GM21526 (cell line): ENCODE measurements around the gene MACROD2.
"Not testable (repeated sequence)": the region's sequence is repeated elsewhere in the genome, so short reads cannot be mapped to it uniquely, and the experiment has no call there.

Experiments used
- ATAC-seq: cut with Tn5 transposase; IDR thresholded peaks from one replicate; pipeline ENCODE4 v1.9.1; 2021; ENCODE audit warnings: moderate library complexity; ENCODE audit not compliant: unreplicated experiment, low FRiP score

The MACROD2 gene

DNA sequence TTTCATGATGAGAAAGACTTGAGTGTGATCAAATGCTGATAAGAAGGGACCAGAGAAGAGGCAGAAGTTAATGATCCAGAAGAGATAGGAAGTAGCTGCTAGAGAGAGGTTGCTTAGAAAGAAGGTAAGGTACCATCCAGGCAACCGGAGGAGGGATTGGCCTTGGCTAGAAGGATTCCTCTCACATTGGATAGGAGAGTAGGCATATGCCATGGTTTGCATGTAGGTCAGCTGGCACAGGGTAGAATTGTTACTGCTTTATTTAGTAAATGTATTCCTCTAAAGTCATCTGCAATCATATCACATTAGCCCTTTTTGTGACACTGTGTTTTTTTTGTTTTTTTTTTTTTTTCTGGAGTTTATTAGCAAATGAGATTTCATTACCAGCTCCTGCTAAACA is 923.0 kb downstream of the MACROD2 start:
- ATAC-seq, result no peak

DNA sequence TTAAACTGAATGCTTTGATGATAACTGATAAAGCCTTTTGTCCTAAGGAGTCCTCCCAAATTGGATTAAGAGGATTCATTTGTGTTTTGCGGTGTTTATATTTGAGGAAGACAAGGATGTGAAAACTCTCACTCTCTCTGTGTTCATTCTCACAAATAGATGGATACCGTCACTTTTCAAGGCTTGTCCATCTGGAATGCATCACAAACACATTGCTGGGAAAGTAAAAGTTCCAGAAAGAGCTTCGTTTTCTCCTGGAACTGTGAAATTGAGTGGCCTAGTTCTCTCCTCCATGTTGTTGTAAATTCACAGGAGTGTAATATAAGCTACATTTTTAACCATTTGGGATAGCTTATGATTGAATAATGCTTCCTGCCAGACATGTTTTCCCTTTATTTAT is 923.7 kb downstream of the MACROD2 start:
- ATAC-seq, result no peak

DNA sequence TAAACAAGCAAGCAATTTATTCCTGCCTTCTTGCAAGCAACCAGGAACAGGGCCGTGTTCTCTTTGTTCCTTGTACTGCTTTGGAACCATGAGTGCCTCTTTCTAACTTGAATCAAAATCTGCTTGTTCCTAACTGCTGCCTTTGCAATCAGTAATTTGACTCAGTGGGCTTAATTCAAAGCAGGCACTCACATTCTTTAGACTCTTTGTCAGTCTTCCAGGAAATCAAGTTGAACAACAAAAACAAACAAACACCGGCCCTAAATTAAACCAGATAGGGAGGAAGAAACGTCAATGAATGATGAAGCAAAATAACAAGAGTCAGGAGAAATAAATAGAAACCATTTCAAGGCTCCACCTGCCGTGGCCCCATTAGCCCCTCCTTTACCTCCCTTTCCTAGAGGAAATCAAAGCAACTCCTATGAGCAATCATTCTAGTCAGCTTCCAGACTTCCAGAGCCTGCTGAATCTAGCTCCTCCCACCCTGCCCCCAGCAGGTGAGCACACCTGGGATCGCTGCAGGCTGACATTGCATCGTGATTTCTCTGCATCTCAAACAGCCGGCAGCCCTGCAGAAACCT is 924.3 kb downstream of the MACROD2 start:
- ATAC-seq, result no peak

DNA sequence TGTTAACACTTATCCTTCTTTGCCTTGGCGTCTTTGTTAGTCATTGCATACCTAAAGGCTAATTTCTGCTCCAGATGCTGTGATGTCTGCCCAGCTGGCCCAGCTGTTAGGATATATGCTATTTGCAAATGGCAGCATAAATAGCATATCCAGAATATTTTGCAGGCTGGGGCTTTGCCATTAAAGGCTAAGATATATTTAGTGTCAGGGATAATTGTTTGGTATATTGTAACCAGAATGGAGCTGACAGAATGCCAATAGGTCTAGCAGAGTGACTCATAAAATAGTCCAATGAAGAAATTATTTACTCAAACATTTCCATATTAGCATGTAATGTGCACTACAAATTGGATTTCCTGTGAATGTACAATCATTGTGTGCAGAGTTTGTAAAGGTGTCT is 926.2 kb downstream of the MACROD2 start:
- no peak for ATAC-seq

DNA sequence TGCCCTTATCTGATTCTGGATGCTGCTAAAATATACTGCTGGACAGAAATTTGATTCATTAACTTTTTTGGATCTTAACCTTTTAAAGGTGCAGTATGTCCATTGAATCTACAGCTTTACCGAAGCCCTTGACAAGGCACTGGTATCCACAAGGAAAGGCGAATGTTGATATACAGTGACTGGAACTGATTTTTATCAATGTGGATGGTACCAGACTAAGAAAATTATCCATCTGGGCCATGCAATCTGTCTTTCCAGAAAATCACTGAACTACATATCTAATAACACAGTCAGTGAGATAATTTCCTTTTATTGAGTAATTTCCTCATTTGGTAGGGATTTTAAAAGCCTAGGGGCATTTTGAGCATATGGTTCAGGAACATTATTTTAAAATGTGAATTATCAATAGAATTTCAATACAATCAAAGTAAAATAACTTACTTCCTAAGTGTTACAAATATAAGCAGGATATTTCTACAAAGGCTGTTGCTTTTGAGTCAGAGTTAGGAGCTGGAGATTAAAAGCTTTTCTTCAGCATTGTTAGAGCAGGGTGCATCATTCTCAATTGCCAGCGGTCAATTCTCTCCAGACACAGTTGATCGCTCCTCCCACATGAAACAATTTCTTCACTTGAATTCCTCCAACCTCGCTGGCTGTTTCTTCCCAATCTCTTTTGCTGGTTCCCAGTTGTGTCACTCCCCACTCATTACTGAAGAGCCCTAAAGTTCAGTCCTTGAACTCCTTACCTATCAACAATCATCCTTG is 927.4 kb downstream of the MACROD2 start:
- no peak for ATAC-seq

DNA sequence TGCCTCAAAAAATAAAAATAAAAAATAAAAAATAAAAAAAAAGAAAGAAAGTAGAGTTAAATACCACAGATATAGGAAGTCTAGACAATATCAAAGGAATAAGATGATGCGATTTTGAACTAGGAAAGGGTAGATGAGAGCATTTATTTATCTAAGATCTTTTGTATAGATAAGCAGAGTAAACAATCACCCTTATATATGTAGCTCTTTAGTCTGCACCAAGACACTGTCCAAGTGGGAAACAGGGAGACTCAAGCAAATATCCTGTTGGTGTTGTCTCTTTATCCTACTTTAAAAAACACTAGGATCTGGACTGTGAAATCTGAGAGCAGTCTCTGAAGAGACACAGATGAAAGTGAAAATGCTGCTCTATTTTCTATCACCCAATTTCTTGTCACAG is 929.1 kb downstream of the MACROD2 start:
- ATAC-seq, result no peak

DNA sequence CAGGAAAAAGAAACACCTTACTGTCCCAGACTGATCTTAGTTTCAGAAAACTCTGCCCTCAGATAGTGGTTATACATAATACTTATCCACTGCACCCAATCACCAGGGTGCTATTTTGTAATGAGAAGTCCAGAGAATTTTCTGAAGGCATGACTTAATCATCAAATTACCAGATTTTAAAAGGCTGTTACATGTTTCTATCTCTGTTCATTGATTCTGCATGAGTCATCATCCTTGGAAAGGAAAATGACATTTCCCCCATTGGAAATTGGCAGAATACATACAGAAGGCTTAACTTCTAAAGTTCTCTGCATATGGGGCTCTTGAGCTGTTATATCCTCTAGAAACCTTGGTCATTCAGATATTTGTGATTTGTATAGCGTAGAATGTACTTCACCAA is 930.0 kb downstream of the MACROD2 start:
- no peak for ATAC-seq

DNA sequence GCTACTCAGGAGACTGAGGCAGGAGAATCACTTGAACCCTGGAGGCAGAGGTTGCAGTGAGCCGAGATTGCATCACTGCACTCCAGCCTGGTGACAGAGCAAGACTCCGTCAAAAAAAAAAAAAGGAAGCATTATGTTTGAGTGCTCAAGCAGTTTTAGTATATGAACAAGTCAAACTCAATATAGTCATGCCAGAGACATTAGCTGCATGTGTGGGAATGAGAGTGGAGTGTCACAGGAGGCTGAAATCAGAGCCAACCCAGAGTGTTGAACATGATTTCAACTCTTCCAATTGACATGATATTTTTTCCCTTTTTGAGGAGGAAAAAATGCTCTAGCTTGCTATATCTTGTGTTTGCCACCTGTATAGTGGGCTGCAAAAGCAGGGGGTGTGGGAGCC is 931.1 kb downstream of the MACROD2 start:
- not testable (repeated sequence) for ATAC-seq

DNA sequence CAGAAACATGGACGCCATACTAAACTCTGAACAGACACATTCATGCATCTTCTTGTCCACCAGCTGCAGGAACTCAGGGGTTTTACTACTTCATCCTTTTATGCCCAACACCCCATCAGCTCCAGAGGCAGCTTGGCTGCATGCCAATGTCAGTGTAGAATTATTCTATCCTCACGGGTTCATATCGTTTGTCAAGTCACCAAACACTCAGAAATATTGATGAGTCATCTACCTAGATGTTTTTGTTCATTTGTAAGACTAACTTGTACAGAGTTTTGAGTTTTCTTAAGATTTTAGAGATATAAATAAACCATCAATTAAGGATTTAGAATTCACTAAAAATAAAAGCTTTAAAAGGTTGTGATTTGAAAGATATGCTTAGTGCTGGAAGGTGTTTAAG is 932.8 kb downstream of the MACROD2 start:
- ATAC-seq, result no peak

DNA sequence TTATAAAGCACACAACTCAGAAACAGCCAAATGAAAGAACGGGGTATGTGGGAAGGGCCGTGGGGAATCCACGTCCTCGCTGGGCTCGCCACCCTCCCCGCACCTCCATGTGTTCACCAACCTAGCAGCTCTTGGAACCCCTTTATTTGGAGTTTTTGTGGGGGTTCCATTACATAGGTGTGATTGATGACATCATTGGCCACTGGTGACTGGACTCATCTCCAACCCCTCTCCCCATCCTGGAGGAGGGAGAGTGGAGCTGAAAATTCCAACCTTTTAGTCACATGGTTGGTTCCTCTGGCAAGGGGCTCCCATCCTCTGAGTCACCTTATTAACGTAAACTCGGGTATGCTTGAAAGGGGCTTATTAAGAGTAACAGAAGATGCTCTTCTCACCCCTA is 934.1 kb downstream of the MACROD2 start:
- ATAC-seq, result no peak

DNA sequence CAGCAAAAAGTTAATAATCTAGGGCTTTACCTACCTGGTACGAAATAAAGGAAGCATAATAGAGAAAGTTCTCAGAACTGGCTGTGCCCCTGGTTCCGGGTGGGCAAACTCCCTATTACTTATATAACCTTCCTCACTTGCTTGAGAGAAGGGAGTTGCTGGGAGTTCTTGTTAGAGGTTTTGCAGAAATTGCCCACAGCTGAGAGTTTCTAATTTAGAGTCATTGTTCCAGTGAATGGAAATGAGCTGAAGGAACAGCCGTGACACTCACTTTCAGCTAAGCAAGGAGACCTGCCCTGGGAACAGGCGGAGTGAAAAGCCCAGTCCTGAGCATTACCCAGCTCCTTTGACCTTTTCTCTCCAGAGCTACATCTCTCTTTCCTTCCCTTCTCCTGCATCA is 936.7 kb downstream of the MACROD2 start:
- ATAC-seq, result no peak

DNA sequence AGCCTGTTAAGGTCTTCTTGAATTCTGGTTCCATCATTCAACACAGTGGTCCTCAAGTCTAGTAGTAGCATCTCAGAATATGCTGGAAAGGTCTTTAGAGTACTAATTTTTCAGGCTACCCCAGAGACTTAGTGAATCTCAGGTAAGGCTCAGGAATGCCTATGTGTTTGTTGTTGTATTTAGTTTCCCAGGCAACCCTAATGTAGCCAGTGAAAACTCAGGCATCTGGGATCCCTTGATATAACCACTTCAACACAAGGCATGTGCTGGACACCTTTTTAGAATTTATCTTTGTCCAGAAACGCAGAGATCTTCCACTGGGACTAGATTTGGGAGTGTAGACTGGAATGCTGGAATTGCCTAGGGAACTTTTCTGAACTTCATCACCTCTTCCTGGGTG is 940.0 kb downstream of the MACROD2 start:
- ATAC-seq, result no peak

DNA sequence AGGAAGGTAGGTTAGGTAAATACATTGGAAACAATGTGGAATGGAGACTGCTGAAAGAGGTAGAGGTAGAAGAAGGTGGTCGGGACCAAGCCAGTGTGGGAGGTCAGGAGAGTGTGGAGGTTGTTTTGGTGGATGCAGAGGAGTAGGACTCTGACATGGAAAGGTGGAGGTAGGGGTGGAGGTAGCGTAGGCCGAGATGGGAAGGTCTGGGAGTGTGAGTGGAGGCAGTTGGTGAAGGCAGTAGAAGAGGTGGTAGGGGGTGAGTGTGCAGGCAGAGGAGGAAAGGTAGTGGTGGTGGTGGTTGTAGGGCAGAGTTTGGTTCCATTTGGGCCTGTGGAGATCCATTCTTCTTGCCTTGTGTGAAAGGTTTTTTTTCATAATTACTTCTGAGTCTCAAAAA is 941.7 kb downstream of the MACROD2 start:
- no peak for ATAC-seq

DNA sequence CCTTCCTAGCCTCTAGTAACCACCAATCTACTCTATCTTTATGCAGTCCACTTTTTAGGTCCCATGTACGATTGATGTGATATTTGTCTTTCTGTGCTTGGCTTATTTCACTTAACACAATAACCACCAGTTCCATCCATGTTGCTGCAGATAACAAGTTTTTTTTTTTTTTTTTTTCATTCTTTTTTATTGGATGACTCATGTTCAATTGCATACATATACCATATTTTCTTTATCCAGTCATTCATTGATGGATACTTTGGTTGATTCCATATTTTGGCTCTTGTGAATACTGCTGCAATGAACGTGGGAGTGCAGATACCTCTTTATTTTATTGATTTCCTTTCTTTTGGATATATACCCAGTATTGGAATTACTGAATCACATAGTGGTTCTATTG is 942.5 kb downstream of the MACROD2 start:
- ATAC-seq, result no peak

DNA sequence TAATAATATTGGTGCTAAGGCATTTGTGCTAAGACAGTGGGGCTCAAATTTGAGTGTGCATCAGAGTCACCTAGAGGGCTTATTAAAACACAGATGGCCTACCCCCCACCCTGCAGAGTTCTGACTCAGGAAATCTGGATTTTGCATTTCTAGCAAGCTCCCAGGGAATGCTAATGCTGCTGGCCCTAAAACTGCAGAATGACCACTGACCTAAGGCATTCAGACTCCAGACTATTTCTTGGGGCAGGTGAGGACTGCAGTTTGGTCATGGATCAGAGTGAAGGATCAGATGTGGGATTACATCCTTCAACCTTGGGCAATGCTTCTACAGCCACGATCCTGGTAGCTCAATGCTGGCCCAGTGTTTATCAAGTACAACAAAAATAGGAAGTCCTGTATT is 952.2 kb downstream of the MACROD2 start:
- ATAC-seq, result no peak

DNA sequence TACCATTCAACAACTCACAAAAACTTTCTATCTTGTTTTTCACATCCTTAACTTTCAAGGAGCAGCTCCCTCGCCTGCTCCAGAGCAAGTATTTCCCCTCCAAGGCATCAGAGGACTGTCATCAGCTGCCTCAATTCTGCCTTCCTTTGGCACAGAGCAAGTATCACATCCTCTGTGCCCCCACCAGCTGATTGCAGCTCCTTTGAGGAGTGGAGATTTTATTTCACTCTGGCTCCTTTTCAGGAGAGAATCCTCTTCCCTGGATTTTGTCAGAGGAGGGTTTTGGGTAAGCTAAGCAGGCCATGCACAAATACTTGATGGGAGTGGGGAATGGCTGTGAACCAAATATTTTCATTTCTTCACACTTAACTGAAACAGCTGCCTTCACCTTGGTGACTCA is 952.6 kb downstream of the MACROD2 start:
- ATAC-seq, result no peak

DNA sequence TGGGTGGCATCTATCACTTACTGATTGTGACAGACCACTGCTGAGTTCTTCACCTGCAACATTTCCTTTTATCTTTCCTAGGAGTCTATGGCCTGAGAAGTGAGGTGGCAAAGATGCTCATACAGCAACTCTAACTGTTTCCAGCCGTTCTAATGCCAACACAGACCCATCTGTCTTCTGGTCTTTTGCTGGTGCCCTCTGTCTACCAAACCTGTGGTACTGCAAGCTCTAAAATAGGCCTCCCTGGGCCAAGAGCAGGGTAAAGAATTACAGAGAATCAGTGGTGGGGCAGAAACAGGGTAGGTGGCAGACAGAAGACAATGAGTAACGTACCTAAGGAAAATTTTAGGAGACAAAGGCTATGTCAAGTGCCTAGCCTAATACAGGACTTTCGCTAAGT is 953.1 kb downstream of the MACROD2 start:
- no peak for ATAC-seq

DNA sequence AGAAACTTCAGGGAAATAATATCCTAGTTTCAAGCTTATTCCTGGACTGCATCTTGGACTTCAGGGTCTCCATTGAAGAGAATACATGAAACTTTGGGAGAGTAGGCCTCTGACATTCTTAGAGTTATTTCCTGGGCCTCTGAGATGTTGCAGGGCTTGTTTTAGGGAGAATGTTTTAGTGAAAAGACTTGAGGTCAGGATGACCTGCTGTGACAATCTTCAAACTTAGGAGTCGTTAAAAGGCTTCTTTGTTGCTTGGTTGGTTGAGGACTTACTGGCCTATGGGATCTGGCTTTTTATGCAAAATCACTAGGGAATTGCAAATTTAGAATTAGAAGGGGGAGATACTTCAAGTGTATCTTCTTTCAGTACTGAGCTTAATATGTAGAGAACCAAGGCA is 955.3 kb downstream of the MACROD2 start:
- peak; percentile 6 for ATAC-seq

DNA sequence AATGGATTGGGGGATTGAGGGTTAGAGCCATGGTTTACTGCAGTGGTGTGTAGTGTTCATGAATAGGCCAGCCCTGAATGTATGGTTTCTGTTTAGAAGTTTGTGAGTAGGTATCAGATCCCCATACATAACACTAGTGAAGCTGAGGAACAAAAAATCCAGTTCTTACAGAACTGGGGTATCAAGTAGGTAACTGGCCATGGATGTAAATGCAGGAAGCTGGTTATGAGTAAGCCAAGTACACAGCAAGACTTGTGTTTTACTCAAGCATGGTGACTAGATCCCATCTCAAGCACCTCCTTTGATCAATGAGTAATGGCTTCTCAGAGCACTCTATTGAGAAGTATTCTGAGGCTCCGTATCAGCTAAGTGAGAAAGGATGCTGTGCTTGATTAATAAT is 955.8 kb downstream of the MACROD2 start:
- peak; percentile 58 for ATAC-seq

DNA sequence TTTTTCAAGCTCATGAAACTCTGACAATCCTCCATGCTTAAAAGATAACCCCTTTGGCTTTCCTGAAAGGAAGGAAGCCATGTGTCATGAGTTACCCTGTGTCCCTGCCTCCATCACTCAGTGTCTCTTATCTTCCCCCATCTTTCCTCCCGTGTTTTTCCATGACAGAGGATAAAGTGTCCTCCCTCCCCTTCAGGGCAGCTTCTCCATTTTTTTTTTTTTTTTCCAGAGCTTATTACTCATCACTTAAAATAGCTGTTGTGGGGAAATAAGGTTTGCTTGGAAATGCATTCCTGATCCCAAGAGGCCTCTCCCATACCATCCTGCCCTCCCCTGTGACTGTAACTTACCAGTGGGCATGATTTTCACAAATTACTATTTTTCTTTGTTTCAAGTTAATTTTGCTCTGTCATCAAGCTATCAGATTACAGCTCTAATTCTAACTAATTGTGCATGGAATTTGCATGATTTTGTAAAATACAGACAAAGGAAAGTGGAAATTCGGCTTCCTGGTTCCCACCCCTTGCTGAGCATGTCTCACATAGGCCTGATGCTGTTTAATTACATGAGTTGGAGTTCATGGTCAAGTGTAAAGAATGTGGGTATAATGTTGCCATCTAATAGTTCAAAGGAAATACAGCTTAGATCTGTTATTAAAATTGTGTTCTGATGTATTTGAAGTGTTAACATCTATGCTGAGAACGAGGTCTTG is 956.5 kb downstream of the MACROD2 start:
- ATAC-seq, result no peak

DNA sequence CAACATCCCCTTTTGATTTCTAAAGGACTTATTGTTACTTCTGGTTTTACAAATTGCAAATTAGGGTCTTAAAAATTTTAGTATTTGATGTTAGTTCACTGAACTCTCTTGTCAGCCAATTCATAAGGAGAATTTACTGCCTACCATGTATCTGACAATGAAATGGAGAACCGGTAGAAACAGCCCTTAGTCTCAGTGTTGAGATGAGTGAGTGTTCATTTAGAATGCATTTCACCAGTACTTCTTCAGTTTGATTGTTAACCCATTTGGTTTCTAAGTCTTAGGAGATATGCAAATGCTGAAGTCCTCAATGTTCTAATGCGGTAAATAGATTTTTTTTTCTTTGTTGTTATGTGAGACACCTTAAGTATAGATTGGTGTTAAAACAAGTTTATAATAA is 958.4 kb downstream of the MACROD2 start:
- ATAC-seq, result no peak

DNA sequence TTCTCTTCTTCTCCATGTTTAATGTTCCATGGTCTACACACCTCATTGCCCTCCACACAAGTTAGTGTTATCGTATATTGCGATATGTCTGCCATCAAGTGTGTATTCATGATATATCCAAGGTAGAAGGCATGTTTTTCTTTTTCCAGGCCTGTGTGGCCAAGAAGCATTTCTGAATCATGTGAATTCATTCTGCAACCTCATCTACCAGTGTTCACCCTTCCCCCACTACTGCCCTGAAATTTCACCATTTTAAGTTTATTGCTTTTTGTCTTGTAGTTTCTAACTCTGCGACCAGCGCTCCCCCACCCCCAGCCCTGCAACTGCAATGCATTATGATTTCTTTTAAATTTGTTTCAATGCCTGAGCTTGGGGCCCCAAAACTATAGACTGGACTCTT is 960.1 kb downstream of the MACROD2 start:
- ATAC-seq, result no peak
